H9 (cell line): ENCODE results near the gene DPRX. TPM values are rescaled to one million over a fixed set of nuclear protein-coding genes. Genes with fewer than 3 reads are reported as not detected.
A peak's percentile ranks its signal among the peaks of the same experiment; 100 is the strongest.

Source experiments
- DNase-seq: peaks from one replicate; pipeline ENCODE4 v3.0.0-alpha.2; 2017
- H2AFZ ChIP-seq: one replicate; pipeline ENCODE4 v1.6.1; 2013; ENCODE audit warnings: mild to moderate bottlenecking, low read length, control low read depth, moderate library complexity
- H2AK5ac ChIP-seq: 2 replicates; pipeline ENCODE4 v1.6.1; 2013; ENCODE audit warnings: low read length, control low read depth, mixed read lengths; ENCODE audit not compliant: insufficient read length
- H2BK120ac ChIP-seq: one replicate; pipeline ENCODE4 v1.6.1; 2013; ENCODE audit warnings: low read depth, mild to moderate bottlenecking, low read length, control low read depth, inconsistent platforms; ENCODE audit not compliant: poor library complexity, severe bottlenecking
- H2BK12ac ChIP-seq: 2 replicates; pipeline ENCODE4 v1.6.1; 2013; ENCODE audit warnings: low read length, control low read depth, mixed read lengths, low read depth; ENCODE audit not compliant: insufficient read length
- H2BK15ac ChIP-seq: 2 replicates; pipeline ENCODE4 v1.6.1; 2013; ENCODE audit warnings: low read depth, low read length, control low read depth
- H2BK20ac ChIP-seq: one replicate; pipeline ENCODE4 v1.6.1; 2013; ENCODE audit warnings: low read depth, mild to moderate bottlenecking, low read length, control low read depth, inconsistent platforms; ENCODE audit not compliant: poor library complexity, severe bottlenecking
- H2BK5ac ChIP-seq: 2 replicates; pipeline ENCODE4 v1.6.1; 2013; ENCODE audit warnings: low read length, control low read depth, mixed read lengths; ENCODE audit not compliant: insufficient read length
- H3K14ac ChIP-seq: 2 replicates; pipeline ENCODE4 v1.6.1; 2013; ENCODE audit warnings: low read length, control low read depth; ENCODE audit not compliant: insufficient read depth
- H3K18ac ChIP-seq: 2 replicates; pipeline ENCODE4 v1.6.1; 2013; ENCODE audit warnings: low read depth, mild to moderate bottlenecking, mixed read lengths, low read length, control low read depth; ENCODE audit not compliant: insufficient read length
- H3K23ac ChIP-seq: 2 replicates; pipeline ENCODE4 v1.6.1; 2013; ENCODE audit warnings: low read length, control low read depth, mixed read lengths, low read depth; ENCODE audit not compliant: insufficient read length
- H3K23me2 ChIP-seq: 2 replicates; pipeline ENCODE4 v1.6.1; 2013; ENCODE audit warnings: low read depth, mild to moderate bottlenecking, mixed read lengths, low read length, control low read depth; ENCODE audit not compliant: insufficient read length, poor library complexity, severe bottlenecking
- H3K27ac ChIP-seq: 2 replicates; pipeline ENCODE4 v1.5.1; 2013; ENCODE audit warnings: low read length, control low read depth, mixed read lengths, low read depth; ENCODE audit not compliant: insufficient read length
- H3K27me3 ChIP-seq: 2 replicates; pipeline ENCODE4 v1.6.1; 2013; ENCODE audit warnings: low read length, control low read depth, inconsistent platforms; ENCODE audit not compliant: insufficient read depth
- H3K4ac ChIP-seq: 2 replicates; pipeline ENCODE4 v1.6.1; 2013; ENCODE audit warnings: low read depth, mild to moderate bottlenecking, control low read depth, inconsistent platforms, low read length, moderate library complexity
- H3K4me1 ChIP-seq: 2 replicates; pipeline ENCODE4 v1.6.1; 2013; ENCODE audit warnings: low read length, control low read depth, inconsistent platforms; ENCODE audit not compliant: insufficient read depth
- H3K4me2 ChIP-seq: 2 replicates; pipeline ENCODE4 v1.6.1; 2013; ENCODE audit warnings: low read length, control low read depth, mixed read lengths; ENCODE audit not compliant: insufficient read length, insufficient read depth
- H3K56ac ChIP-seq: 2 replicates; pipeline ENCODE4 v1.6.1; 2013; ENCODE audit warnings: low read depth, mild to moderate bottlenecking, mixed read lengths, low read length, control low read depth; ENCODE audit not compliant: insufficient read length
- H3K79me1 ChIP-seq: 2 replicates; pipeline ENCODE4 v1.6.1; 2013; ENCODE audit warnings: low read depth, mild to moderate bottlenecking, moderate library complexity, low read length, control low read depth, inconsistent platforms; ENCODE audit not compliant: insufficient read depth, poor library complexity, severe bottlenecking
- H3K79me2 ChIP-seq: 2 replicates; pipeline ENCODE4 v1.6.1; 2013; ENCODE audit warnings: low read length, control low read depth, inconsistent platforms; ENCODE audit not compliant: insufficient read depth
- H3K9ac ChIP-seq: 2 replicates; pipeline ENCODE4 v1.6.1; 2013; ENCODE audit warnings: low read length, control low read depth, mixed read lengths; ENCODE audit not compliant: insufficient read length; ENCODE audit errors: extremely low read depth
- H3K9me3 ChIP-seq: one replicate; pipeline ENCODE4 v1.6.1; 2013; ENCODE audit warnings: low read depth, low read length, inconsistent platforms; ENCODE audit not compliant: control insufficient read depth
- H3T11ph ChIP-seq: one replicate; pipeline ENCODE4 v1.6.1; 2013; ENCODE audit warnings: mild to moderate bottlenecking, low read length, control low read depth, inconsistent platforms
- H4K20me1 ChIP-seq: one replicate; pipeline ENCODE4 v1.6.1; 2013; ENCODE audit not compliant: control insufficient read depth, insufficient read length, insufficient read depth
- H4K5ac ChIP-seq: 2 replicates; pipeline ENCODE4 v1.6.1; 2013; ENCODE audit warnings: low read depth, mild to moderate bottlenecking, mixed read lengths, low read length, control low read depth; ENCODE audit not compliant: insufficient read length
- H4K8ac ChIP-seq: replicated peaks from 2 replicates; pipeline ENCODE4 v1.6.1; 2013; ENCODE audit warnings: low read length, control low read depth, mixed read lengths, low read depth; ENCODE audit not compliant: insufficient read length
- H4K91ac ChIP-seq: 2 replicates; pipeline ENCODE4 v1.6.1; 2013; ENCODE audit warnings: low read depth, mild to moderate bottlenecking, moderate library complexity, mixed read lengths, low read length, control low read depth; ENCODE audit not compliant: insufficient read length
- H3K27ac Mint-ChIP-seq, 3 experiments: 2 replicates in 2 of 3; 3 replicates in 1 of 3; pipeline ENCODE4 v1.8.0; 2020 to 2021; ENCODE audit warnings: mixed read lengths in 3 of 3, mild to moderate bottlenecking in 1 of 3, moderate library complexity in 1 of 3
- H3K27me3 Mint-ChIP-seq: 2 replicates; pipeline ENCODE4 v1.8.0; 2021; ENCODE audit warnings: low read depth, mild to moderate bottlenecking, moderate library complexity, mixed read lengths
- H3K36me3 Mint-ChIP-seq, 3 experiments: 2 replicates in 2 of 3; 3 replicates in 1 of 3; pipeline ENCODE4 v1.8.0; 2020 to 2021; ENCODE audit warnings: low read depth in 3 of 3, mixed read lengths in 3 of 3; ENCODE audit not compliant: insufficient read depth in 1 of 3
- H3K4me1 Mint-ChIP-seq, 2 experiments: 2 replicates each; pipeline ENCODE4 v1.8.0; 2020; ENCODE audit warnings: mixed read lengths in 2 of 2
- H3K4me3 Mint-ChIP-seq, 2 experiments: 2 replicates in 1 of 2; 3 replicates in 1 of 2; pipeline ENCODE4 v1.8.0; 2020 to 2021; ENCODE audit warnings: mild to moderate bottlenecking in 2 of 2, mixed read lengths in 2 of 2, moderate library complexity in 1 of 2
- H3K9me3 Mint-ChIP-seq, 2 experiments: 2 replicates in 1 of 2; 3 replicates in 1 of 2; pipeline ENCODE4 v1.8.0; 2020; ENCODE audit warnings: mild to moderate bottlenecking in 2 of 2, mixed read lengths in 2 of 2, moderate library complexity in 1 of 2
- CTCF ChIP-seq: fragments of 200-600 bp; sonication (generic); conservative IDR thresholded peaks from 3 replicates; pipeline ENCODE4 v1.8.0; 2021; ENCODE audit warnings: antibody characterized with exemption, mild to moderate bottlenecking
- WGBS: extraction: QIAGEN DNeasy Blood & Tissue Kit; methylation state at CpG from one replicate; pipeline ENCODE4 v1.1.7; 2013; ENCODE audit warnings: missing lambda C conversion rate, low lambda C conversion rate, mixed read lengths; ENCODE audit not compliant: insufficient read length; ENCODE audit errors: extremely low coverage; 5-methylcytosine and 5-hydroxymethylcytosine counted together
- total RNA-seq: library from RNA; stranded (reverse); gene quantifications from 2 replicates; pipeline ENCODE4 v1.2.1, GENCODE V29; 2021

The DPRX gene
- total RNA-seq, 1 experiment from 2014 or later = not detected

GRCh38 chr19:53660584-53660983 lies 28.8 kb downstream of the DPRX start:
- peaks cover 9% of the 10 kb centered on the region for H3K4me1 ChIP-seq
- no peak overlapping the region for H3K18ac ChIP-seq
- H2BK12ac ChIP-seq = no peak overlapping the region
- no peak overlapping the region for H3K56ac ChIP-seq
- no peaks in the 10 kb centered on the region for H3K79me1 ChIP-seq
- no peaks in the 10 kb centered on the region for H3K23me2 ChIP-seq
- no peak overlapping the region for H3K23ac ChIP-seq
- TF ChIP-seq CTCF = no peak
- H4K91ac ChIP-seq = no peak overlapping the region
- no peak overlapping the region for H2AK5ac ChIP-seq
- H2AFZ ChIP-seq = no peak overlapping the region
- no peak overlapping the region for H3K4me2 ChIP-seq
- no peak overlapping the region for H2BK15ac ChIP-seq
- no peak overlapping the region for H4K8ac ChIP-seq
- no peak overlapping the region for H3K14ac ChIP-seq
- no peak overlapping the region for H2BK120ac ChIP-seq
- H2BK5ac ChIP-seq = no peak overlapping the region
- Mint-ChIP-seq H3K27me3 (peaks cover 4% of the 10 kb centered on the region), H3K4me3 (peak overlapping the region in 1 of 2 experiments; percentile 69; a peak in 1 of 5 replicates), H3K36me3 (peaks cover 4 to 29% (median 12%) of the 10 kb centered on the region in 3 experiments), H3K4me1 (peaks cover 43 to 49% of the 10 kb centered on the region in 2 experiments), H3K9me3 (peaks cover 13 to 20% of the 10 kb centered on the region in 2 experiments), H3K27ac (peak overlapping the region; percentile 94 to 99 (median 98))
- H3K79me2 ChIP-seq = no peaks in the 10 kb centered on the region
- peaks cover 6% of the 10 kb centered on the region for H3K9me3 ChIP-seq
- H3K4ac ChIP-seq = no peak overlapping the region
- H3K9ac ChIP-seq = no peak overlapping the region
- no peak overlapping the region for H3T11ph ChIP-seq
- H2BK20ac ChIP-seq = no peak overlapping the region
- DNase-seq = no peak
- no CpG with 5 or more reads among the region's 4 CpGs for WGBS
- H4K5ac ChIP-seq = no peak overlapping the region
- no peaks in the 10 kb centered on the region for H3K27me3 ChIP-seq
- H4K20me1 ChIP-seq = no peaks in the 10 kb centered on the region
- peak overlapping the region; percentile 71 for H3K27ac ChIP-seq
